Activated naive CD4-positive, alpha-beta T cell treated with anti-CD3 and anti-CD28 coated beads, Interleukin-2, amount 10 ng/mL, durations not matched to agents 7 days and 5 days (primary cell): ENCODE data around the gene KCNS1.
A peak's percentile ranks its signal among the peaks of the same experiment; 100 is the strongest.

ENCODE experiments used
- CTCF ChIA-PET: fragments of 350-600 bp; sonication (Branson Sonifier 250); formaldehyde crosslinking; loops from one replicate; lab custom pipeline; 2021; ENCODE audit warnings: antibody characterized with exemption; lab: Charles Lee
- DNase-seq: peaks from one replicate; pipeline ENCODE4 v3.0.0-alpha.2; 2020
- H3K27ac Mint-ChIP-seq: one replicate; pipeline ENCODE4 v1.8.0; 2021; ENCODE audit warnings: mild to moderate bottlenecking, moderate library complexity, mixed read lengths
- H3K27me3 Mint-ChIP-seq: one replicate; pipeline ENCODE4 v1.8.0; 2021; ENCODE audit warnings: mild to moderate bottlenecking, mixed read lengths
- H3K36me3 Mint-ChIP-seq: one replicate; pipeline ENCODE4 v1.8.0; 2021; ENCODE audit warnings: mixed read lengths
- H3K4me1 Mint-ChIP-seq: one replicate; pipeline ENCODE4 v1.8.0; 2021; ENCODE audit warnings: mixed read lengths
- H3K4me3 Mint-ChIP-seq: one replicate; pipeline ENCODE4 v1.8.0; 2021; ENCODE audit warnings: mild to moderate bottlenecking, moderate library complexity, mixed read lengths
- H3K9me3 Mint-ChIP-seq: one replicate; pipeline ENCODE4 v1.8.0; 2021; ENCODE audit warnings: mixed read lengths

Gene KCNS1

DNA sequence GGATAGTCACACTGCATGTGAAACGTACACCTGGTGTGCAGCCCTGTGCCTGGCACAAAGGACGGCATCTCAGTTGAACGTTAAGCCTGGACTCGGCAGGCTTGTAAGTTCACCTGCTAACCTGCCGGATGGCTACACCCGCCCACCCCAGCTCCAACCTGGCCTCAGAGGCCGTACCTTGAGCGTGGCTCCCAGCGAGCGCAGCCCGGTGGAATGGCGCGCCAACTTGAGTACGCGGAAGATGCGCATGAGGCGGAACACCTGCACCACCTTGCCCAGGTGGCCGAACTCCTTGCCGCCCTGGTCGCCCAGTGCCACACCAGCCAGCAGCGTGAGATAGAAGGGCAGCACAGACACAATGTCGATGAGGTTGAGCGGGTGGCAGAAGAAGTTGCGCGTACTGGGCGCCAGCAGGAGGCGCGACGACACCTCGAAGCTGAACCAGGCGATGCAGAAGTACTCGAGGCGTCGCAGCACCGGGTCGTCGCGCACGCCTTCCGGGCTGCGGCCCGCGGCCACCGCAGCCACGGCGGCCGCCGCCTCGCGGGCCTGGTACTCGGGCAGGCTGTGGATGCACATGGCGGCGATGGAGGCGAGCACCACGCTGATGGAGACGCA, 3.3 kb downstream of the KCNS1 start:
- no peak overlapping the region for H3K27ac Mint-ChIP-seq
- peak overlapping the region; percentile 44 for H3K4me3 Mint-ChIP-seq
- peak; percentile 70 for DNase-seq
- no peaks in the 10 kb centered on the region for H3K9me3 Mint-ChIP-seq
- peaks cover 13% of the 10 kb centered on the region for H3K4me1 Mint-ChIP-seq
- CTCF ChIA-PET, result interaction anchor here (0.9 to 10.3 kb wide), 17 partner anchors 9 to 673 kb away, joined by 3 to 128 read pairs (median 5); partner anchors contain the start of gene WFDC5
- H3K27me3 Mint-ChIP-seq, result peaks cover 67% of the 10 kb centered on the region
- no peaks in the 10 kb centered on the region for H3K36me3 Mint-ChIP-seq

GRCh38 chr20:45096781-45097180, 4.1 kb downstream of the KCNS1 start:
- Mint-ChIP-seq H3K27me3 (peaks cover 62% of the 10 kb centered on the region), H3K4me1 (peaks cover 13% of the 10 kb centered on the region), H3K36me3 (no peaks in the 10 kb centered on the region), H3K4me3 (no peak overlapping the region), H3K9me3 (no peaks in the 10 kb centered on the region), H3K27ac (no peak overlapping the region)
- CTCF ChIA-PET, result interaction anchor here (0.7 to 10.3 kb wide), 25 partner anchors 9 to 593 kb away, joined by 3 to 128 read pairs (median 6); partner anchors contain the start of gene WFDC5
- no peak for DNase-seq

- no peaks in the 10 kb centered on the region for H3K9me3 Mint-ChIP-seq
- H3K27ac Mint-ChIP-seq, result peak overlapping the region; percentile 17
- peaks cover 11% of the 10 kb centered on the region for H3K4me1 Mint-ChIP-seq
- H3K36me3 Mint-ChIP-seq, result peaks cover 1% of the 10 kb centered on the region
- H3K27me3 Mint-ChIP-seq, result peaks cover 52% of the 10 kb centered on the region
- CTCF ChIA-PET, result interaction anchor here (0.6 to 10.3 kb wide), 34 partner anchors 8 to 592 kb away, joined by 3 to 128 read pairs (median 4); partner anchors contain the start of genes PABPC1L, STK4 and WFDC5
- no peak overlapping the region for H3K4me3 Mint-ChIP-seq
- peak; percentile 74 for DNase-seq
Observed at GRCh38 chr20:45095805-45096238, 5.1 kb downstream of the KCNS1 start.

DNA sequence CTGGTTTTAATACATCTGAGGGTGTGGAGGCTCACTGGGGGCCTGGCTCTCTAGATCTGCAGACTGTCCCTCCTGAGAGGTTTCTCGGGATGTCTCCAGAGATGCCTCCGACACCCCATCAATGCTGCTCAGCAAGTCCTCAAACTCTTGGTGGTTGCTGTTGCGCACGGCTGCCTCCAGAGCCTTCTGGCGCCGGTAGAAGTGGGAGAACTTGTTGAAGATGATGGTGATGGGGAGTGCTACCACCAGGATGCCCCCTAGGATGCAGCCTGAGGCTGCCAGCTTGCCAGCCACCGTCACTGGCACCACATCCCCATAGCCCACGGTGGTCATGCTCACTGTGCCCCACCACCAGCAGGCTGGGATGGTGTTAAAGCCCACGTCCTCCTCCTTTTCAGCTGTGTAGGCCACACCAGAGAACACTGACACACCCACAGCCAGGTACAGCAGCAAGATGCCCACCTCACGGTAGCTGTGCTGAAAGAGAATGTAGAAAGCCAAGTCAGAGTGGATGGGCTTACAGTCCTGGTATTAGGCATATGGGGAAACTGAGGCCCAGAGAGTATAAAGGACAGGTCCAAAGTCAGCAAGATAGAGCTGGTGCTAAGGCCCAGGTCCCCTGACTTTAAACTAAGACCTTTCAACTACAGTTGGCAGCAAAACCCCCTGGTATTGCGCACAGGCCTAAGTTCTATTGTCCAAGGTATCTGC, 5.9 kb downstream of the KCNS1 start:
- peaks cover 1% of the 10 kb centered on the region for H3K36me3 Mint-ChIP-seq
- peaks cover 11% of the 10 kb centered on the region for H3K4me1 Mint-ChIP-seq
- H3K4me3 Mint-ChIP-seq, result no peak overlapping the region
- no peak overlapping the region for H3K27ac Mint-ChIP-seq
- CTCF ChIA-PET, result interaction anchor here (0.6 to 10.3 kb wide), 25 partner anchors 7 to 355 kb away, joined by 3 to 128 read pairs (median 5); partner anchors contain the start of gene PABPC1L
- peaks cover 44% of the 10 kb centered on the region for H3K27me3 Mint-ChIP-seq
- H3K9me3 Mint-ChIP-seq, result no peaks in the 10 kb centered on the region
- DNase-seq, result no peak

GRCh38 chr20:45094201-45094600, 6.7 kb downstream of the KCNS1 start:
- H3K27ac Mint-ChIP-seq, result no peak overlapping the region
- peaks cover 36% of the 10 kb centered on the region for H3K27me3 Mint-ChIP-seq
- peaks cover 11% of the 10 kb centered on the region for H3K4me1 Mint-ChIP-seq
- CTCF ChIA-PET, result interaction anchor here (0.6 to 10.3 kb wide), 10 partner anchors 17 to 204 kb away, joined by 3 to 128 read pairs (median 6); no protein-coding TSS in a partner anchor
- DNase-seq, result no peak
- H3K4me3 Mint-ChIP-seq, result no peak overlapping the region
- no peaks in the 10 kb centered on the region for H3K9me3 Mint-ChIP-seq
- H3K36me3 Mint-ChIP-seq, result peaks cover 3% of the 10 kb centered on the region

DNA sequence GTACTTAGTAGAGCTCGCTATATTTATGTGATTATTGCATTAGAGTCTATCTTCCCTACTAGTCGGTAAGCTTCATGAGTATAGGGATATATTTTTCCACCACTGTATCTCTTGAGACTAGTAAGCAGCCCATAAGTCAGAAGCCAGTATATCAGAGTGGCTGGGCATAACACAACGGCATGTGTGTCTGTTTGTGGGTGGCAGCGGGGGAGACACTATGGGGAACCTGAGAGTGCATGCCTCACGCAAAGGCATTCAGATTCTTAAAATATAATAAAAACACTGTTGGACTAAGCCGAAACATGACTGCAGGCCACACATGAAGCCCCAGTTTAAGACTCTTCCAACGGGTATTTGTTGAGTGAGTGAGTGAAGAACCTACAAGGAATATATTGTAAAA, 8.0 kb downstream of the KCNS1 start:
- H3K27me3 Mint-ChIP-seq, result peaks cover 23% of the 10 kb centered on the region
- no peak overlapping the region for H3K4me3 Mint-ChIP-seq
- peaks cover 4% of the 10 kb centered on the region for H3K4me1 Mint-ChIP-seq
- H3K36me3 Mint-ChIP-seq, result peaks cover 9% of the 10 kb centered on the region
- H3K27ac Mint-ChIP-seq, result no peak overlapping the region
- no peak for DNase-seq
- H3K9me3 Mint-ChIP-seq, result no peaks in the 10 kb centered on the region
- CTCF ChIA-PET, result interaction anchor here (6.7 to 10.3 kb wide), 3 partner anchors 18 to 199 kb away, joined by 63 to 128 read pairs (median 104); no protein-coding TSS in a partner anchor

GRCh38 chr20:45091366-45091765, 9.6 kb downstream of the KCNS1 start:
- H3K4me1 Mint-ChIP-seq, result no peaks in the 10 kb centered on the region
- H3K27me3 Mint-ChIP-seq, result peaks cover 8% of the 10 kb centered on the region
- peaks cover 18% of the 10 kb centered on the region for H3K36me3 Mint-ChIP-seq
- H3K9me3 Mint-ChIP-seq, result no peaks in the 10 kb centered on the region
- no peak overlapping the region for H3K4me3 Mint-ChIP-seq
- DNase-seq, result no peak
- CTCF ChIA-PET, result interaction anchor here (1.7 to 9.6 kb wide), 2 partner anchors 20 to 47 kb away, joined by 4 to 128 read pairs; no protein-coding TSS in a partner anchor
- no peak overlapping the region for H3K27ac Mint-ChIP-seq

DNA sequence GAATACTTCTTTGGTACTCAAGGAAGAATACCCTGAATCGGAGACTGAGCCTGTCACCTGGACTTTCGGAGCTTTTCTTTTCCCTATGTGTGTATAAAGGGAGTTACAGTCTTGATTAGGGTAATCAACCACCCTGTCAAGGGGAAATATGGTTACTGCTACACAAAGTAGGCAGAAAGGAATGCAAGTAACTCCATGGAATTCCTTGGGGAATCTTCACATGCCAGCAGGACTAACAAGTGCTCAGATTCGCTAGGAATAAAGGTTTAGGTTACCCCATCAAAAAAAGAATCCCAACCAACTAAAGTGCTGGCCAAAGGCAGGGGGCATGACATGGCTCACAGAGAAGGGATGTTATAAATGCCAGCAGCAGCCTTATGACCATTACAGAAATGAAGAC, 10.4 kb downstream of the KCNS1 start:
- Mint-ChIP-seq H3K4me3 (no peak overlapping the region), H3K27ac (no peak overlapping the region), H3K36me3 (peaks cover 27% of the 10 kb centered on the region), H3K4me1 (no peaks in the 10 kb centered on the region), H3K9me3 (no peaks in the 10 kb centered on the region), H3K27me3 (no peaks in the 10 kb centered on the region)
- CTCF ChIA-PET, result interaction anchor here (1.7 to 9.6 kb wide), 2 partner anchors 21 to 46 kb away, joined by 4 to 128 read pairs; no protein-coding TSS in a partner anchor
- no peak for DNase-seq

DNA sequence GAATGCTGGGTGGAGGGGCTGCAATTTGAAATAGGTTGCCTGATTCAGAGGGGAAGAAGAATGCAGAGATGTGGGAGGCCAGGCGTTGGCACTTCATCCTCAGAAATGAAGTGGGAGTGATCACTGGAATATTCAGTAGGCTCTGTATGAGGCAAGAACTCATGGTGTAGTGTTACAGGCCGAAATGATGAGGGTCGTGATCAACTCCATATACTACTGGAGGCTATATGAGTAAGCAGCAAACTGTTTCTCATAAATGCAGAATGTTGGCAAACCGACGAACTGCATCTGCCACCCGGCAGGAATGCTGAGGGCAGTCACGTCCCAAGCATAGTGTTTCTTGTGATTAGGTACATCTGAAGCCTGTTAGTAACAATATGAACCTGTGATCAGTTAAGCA, 12.7 kb downstream of the KCNS1 start:
- no peak overlapping the region for H3K4me3 Mint-ChIP-seq
- CTCF ChIA-PET, result interaction anchor here (1.0 kb wide), 1 partner anchor 8 kb away, joined by 4 read pairs; no protein-coding TSS in a partner anchor
- H3K27me3 Mint-ChIP-seq, result no peaks in the 10 kb centered on the region
- peaks cover 47% of the 10 kb centered on the region for H3K36me3 Mint-ChIP-seq
- no peaks in the 10 kb centered on the region for H3K4me1 Mint-ChIP-seq
- no peaks in the 10 kb centered on the region for H3K9me3 Mint-ChIP-seq
- no peak for DNase-seq
- H3K27ac Mint-ChIP-seq, result no peak overlapping the region

DNA sequence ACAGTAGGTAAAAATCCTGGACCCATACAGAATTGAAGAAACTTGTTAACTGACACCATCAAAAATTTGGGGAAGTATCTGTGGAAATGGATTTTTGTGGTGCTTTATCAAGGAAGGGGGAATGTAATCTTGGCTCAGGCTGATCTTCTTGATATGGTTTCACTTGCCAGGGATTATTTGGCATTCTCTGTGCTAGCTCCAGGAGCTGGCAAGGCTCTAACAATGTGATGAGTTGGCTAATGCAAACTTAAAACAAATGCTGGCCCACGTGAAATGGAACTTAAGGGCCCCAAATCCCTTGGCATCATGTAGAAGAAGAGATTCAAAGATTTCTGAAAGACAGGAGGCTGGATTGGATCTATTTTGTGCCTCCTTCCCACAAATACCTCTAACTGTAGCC, 13.1 kb downstream of the KCNS1 start:
- H3K36me3 Mint-ChIP-seq, result peaks cover 51% of the 10 kb centered on the region
- no peak overlapping the region for H3K4me3 Mint-ChIP-seq
- H3K9me3 Mint-ChIP-seq, result peaks cover 2% of the 10 kb centered on the region
- H3K27me3 Mint-ChIP-seq, result no peaks in the 10 kb centered on the region
- no peak for DNase-seq
- CTCF ChIA-PET, result interaction anchor here (1.0 kb wide), 1 partner anchor 8 kb away, joined by 4 read pairs; no protein-coding TSS in a partner anchor
- peak overlapping the region; percentile 24 for H3K27ac Mint-ChIP-seq
- H3K4me1 Mint-ChIP-seq, result no peaks in the 10 kb centered on the region

- H3K9me3 Mint-ChIP-seq, result peaks cover 7% of the 10 kb centered on the region
- H3K27me3 Mint-ChIP-seq, result no peaks in the 10 kb centered on the region
- CTCF ChIA-PET, result interaction anchor here (0.7 to 1.8 kb wide), 3 partner anchors 8 to 43 kb away, joined by 4 to 9 read pairs (median 4); no protein-coding TSS in a partner anchor
- H3K36me3 Mint-ChIP-seq, result peaks cover 57% of the 10 kb centered on the region
- no peak overlapping the region for H3K4me3 Mint-ChIP-seq
- no peak for DNase-seq
- no peak overlapping the region for H3K27ac Mint-ChIP-seq
- H3K4me1 Mint-ChIP-seq, result no peaks in the 10 kb centered on the region
Observed at GRCh38 chr20:45087097-45087790, 13.7 kb downstream of the KCNS1 start.

DNA sequence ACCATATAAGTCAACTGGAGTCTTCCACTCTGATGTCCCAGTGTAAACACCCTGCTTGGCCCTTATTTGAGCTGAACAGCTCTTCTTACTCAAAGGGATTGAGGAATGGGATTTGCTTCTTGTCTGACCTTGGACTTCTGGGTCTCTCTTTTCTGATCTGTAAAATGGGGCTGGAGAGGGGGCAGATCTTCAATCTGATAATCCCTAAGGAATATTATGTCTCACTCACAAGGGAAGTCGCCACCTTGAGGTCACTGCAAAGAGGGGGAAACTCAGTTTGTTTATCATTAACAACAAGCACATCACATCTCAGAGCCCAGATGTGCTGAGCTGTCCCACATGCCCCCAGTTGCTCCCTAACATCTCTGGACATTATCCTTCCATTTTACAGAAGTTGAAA, 15.1 kb downstream of the KCNS1 start:
- Mint-ChIP-seq H3K27me3 (no peaks in the 10 kb centered on the region), H3K36me3 (peaks cover 68% of the 10 kb centered on the region), H3K4me3 (no peak overlapping the region), H3K27ac (no peak overlapping the region), H3K9me3 (peaks cover 11% of the 10 kb centered on the region), H3K4me1 (no peaks in the 10 kb centered on the region)
- DNase-seq, result no peak
- CTCF ChIA-PET, result interaction anchor here (1.1 to 1.8 kb wide), 2 partner anchors 10 to 12 kb away, joined by 4 to 9 read pairs; no protein-coding TSS in a partner anchor

DNA sequence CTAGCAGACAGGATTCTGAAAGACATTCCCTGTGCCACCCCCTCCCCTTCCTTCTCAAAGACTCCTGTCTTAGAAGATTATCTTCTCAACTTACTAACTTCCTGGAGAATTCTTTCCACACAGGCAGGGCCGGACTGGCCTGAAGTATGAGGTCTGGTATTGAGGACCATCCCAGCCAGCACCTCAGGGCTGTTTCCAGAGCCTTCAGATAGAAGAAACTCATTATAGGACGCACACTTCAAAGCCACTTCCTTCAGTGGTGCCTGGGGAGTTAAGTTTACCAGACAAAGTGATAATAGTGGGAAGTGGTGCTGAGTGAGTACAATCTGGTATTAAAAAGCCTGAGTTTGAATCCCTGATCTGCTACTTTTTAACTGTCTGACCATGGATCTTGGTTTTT, 15.6 kb downstream of the KCNS1 start:
- no peak overlapping the region for H3K27ac Mint-ChIP-seq
- no peaks in the 10 kb centered on the region for H3K27me3 Mint-ChIP-seq
- H3K36me3 Mint-ChIP-seq, result peaks cover 74% of the 10 kb centered on the region
- H3K4me3 Mint-ChIP-seq, result no peak overlapping the region
- no peaks in the 10 kb centered on the region for H3K4me1 Mint-ChIP-seq
- H3K9me3 Mint-ChIP-seq, result peaks cover 11% of the 10 kb centered on the region
- no peak for DNase-seq
- CTCF ChIA-PET, result interaction anchor here (1.8 kb wide), 1 partner anchor 10 kb away, joined by 9 read pairs; no protein-coding TSS in a partner anchor
